Endothelial cell of umbilical vein (primary cell): ENCODE results near the gene ETS2.

Source experiments
- CTCF ChIP-seq, 2 donors: IDR thresholded peaks; 1 replicate in 1 of 2; 2 replicates in 1 of 2; pipeline ENCODE4 v1.5.1; 2011; ENCODE audit warnings: low read length in 2 of 2, mild to moderate bottlenecking in 2 of 2, moderate library complexity in 2 of 2, control low read depth in 1 of 2, inconsistent platforms in 1 of 2, low read depth in 1 of 2; ENCODE audit not compliant: insufficient read depth in 1 of 2; ENCODE audit errors: extremely low read depth in 1 of 2
- EZH2 ChIP-seq: IDR thresholded peaks from 2 replicates; pipeline ENCODE4 v1.6.1; 2012; ENCODE audit warnings: borderline replicate concordance, low read depth, mild to moderate bottlenecking, moderate library complexity, low read length, inconsistent platforms; ENCODE audit not compliant: severe bottlenecking
- FOS ChIP-seq: IDR thresholded peaks from 2 replicates; pipeline ENCODE4 v1.6.1; 2011; ENCODE audit warnings: mild to moderate bottlenecking, low read length, moderate library complexity, borderline replicate concordance; ENCODE audit not compliant: insufficient read depth
- GATA2 ChIP-seq: IDR thresholded peaks from 2 replicates; pipeline ENCODE4 v1.7.0; 2011; ENCODE audit warnings: low read depth, mild to moderate bottlenecking, moderate library complexity, mixed read lengths, low read length; ENCODE audit not compliant: insufficient read length, insufficient read depth
- MAX ChIP-seq: IDR thresholded peaks from 2 replicates; pipeline ENCODE4 v1.6.1; 2011; ENCODE audit not compliant: insufficient read depth, insufficient read length
- MYC ChIP-seq: IDR thresholded peaks from one replicate; pipeline ENCODE4 v1.6.1; 2011; ENCODE audit warnings: mild to moderate bottlenecking, low read depth, low read length
- POLR2A ChIP-seq: IDR thresholded peaks from 2 replicates; pipeline ENCODE4 v1.6.1; 2012; ENCODE audit warnings: low read depth, mild to moderate bottlenecking, control low read depth, low read length
- POLR2AphosphoS5 ChIP-seq: IDR thresholded peaks from 2 replicates; pipeline ENCODE4 v1.6.1; 2012; ENCODE audit warnings: low read depth, mild to moderate bottlenecking, control low read depth, low read length, moderate library complexity; ENCODE audit not compliant: insufficient read depth

GRCh38 chr21:38863843-38864363 is 58.2 kb downstream of the ETS2 start:
- TF ChIP-seq MYC (no peak), CTCF (IDR thresholded peaks at IDR 0.05; ENCODE audit: extremely low read depth in 1 of 2, insufficient read depth in 1 of 2, low read depth in 1 of 2, low read length in 2 of 2) (no peak), POLR2AphosphoS5 (no peak), POLR2A (no peak), EZH2 (no peak), MAX (no peak), FOS (no peak), GATA2 (no peak)
